AG09319 (cell line): ENCODE results near the gene ARHGAP22.

Experiments
- DNase-seq: peaks from one replicate; pipeline ENCODE4 v3.0.0-alpha.2; 2010; ENCODE audit warnings: low read depth; ENCODE audit errors: extremely low read depth
- TF ChIP-seq, protein P1 (sequence below): IDR thresholded peaks from 2 replicates; pipeline ENCODE4 v1.5.1; 2011; ENCODE audit warnings: low read depth, mild to moderate bottlenecking, inconsistent platforms, low read length, moderate library complexity

Gene ARHGAP22

GRCh38 chr10:48604039-48604990 lies 558 bp downstream of the ARHGAP22 start:
- DNase-seq = no peak
- TF ChIP-seq, protein P1, sequence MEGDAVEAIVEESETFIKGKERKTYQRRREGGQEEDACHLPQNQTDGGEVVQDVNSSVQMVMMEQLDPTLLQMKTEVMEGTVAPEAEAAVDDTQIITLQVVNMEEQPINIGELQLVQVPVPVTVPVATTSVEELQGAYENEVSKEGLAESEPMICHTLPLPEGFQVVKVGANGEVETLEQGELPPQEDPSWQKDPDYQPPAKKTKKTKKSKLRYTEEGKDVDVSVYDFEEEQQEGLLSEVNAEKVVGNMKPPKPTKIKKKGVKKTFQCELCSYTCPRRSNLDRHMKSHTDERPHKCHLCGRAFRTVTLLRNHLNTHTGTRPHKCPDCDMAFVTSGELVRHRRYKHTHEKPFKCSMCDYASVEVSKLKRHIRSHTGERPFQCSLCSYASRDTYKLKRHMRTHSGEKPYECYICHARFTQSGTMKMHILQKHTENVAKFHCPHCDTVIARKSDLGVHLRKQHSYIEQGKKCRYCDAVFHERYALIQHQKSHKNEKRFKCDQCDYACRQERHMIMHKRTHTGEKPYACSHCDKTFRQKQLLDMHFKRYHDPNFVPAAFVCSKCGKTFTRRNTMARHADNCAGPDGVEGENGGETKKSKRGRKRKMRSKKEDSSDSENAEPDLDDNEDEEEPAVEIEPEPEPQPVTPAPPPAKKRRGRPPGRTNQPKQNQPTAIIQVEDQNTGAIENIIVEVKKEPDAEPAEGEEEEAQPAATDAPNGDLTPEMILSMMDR = no peak

- TF ChIP-seq, protein P1 = no peak
- no peak for DNase-seq
These were observed 1.3 kb downstream of the ARHGAP22 start for GRCh38 chr10:48603421-48604038.

GRCh38 chr10:48602401-48603135 lies 2.3 kb downstream of the ARHGAP22 start:
- no peak for DNase-seq
- TF ChIP-seq, protein P1 = no peak

DNA sequence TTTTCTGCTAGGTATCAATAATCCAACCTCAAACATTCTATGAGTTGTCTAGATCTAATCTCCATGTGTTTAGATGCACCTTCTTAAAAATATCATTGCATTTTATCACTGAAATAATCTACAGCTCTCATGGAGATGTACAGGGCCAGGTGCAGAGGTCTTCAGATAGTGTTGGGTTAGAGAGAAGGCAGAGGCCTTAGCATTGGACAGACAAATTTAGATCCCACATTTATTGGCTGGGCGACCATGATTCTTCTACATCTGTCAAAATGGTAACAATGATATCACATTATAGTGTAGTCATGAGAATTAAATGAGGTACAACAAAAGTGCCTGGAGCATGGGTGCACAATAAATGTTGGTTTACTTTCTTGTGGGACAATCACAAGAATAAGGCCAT lies 3.1 kb downstream of the ARHGAP22 start:
- no peak for DNase-seq
- TF ChIP-seq, protein P1 = no peak

DNA sequence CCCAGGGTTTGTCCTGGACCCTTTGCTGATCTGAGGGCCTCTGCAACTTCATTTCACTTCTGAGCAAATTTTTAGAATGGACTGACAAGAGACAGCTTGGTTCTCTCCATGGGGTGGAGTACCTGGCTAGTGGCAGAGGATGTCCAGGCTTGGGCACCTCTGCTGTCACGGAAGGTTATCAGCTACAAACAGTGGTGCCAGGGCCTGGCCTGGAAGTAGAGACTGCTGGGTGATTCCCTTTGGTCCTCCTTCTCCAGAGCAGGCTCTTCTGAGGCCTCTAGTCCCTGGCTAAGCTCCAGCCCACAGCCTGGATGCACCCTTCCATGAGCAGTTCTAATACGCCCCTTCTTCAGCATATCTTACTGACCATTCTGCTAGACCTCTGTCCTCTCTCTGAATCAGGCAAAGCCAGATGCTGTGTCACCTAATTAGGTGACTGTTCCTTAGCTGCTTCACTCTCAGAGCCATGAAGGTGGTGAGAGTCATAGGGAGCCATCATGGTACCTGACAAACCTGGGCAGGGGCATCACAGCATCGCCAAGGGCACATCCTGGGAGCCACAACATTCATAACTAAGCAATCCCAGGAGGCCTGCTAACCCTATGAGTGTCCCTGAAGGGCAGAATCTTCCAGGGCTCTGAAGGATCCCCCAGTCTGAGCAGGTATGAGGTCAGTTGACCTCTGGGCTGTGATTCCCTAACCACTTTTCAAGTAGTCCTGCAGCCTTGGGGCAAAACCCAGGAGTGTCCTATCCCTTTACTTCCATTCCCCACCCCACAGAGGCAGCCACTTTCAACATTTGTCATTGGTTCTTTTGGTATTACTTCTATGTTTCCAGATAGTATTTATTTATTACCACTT lies 4.0 kb downstream of the ARHGAP22 start:
- TF ChIP-seq, protein P1 = no peak
- no peak for DNase-seq

- no peak for DNase-seq
- TF ChIP-seq, protein P1 = no peak
These were observed 5.1 kb downstream of the ARHGAP22 start for GRCh38 chr10:48599830-48600134.
